GM10266 (cell line): Measurements from ENCODE around the gene ZNF865.

Experiments used
- DNase-seq: peaks from one replicate; pipeline ENCODE4 v3.0.0; 2012; ENCODE audit errors: extremely low spot score
- CTCF ChIP-seq: IDR thresholded peaks from 2 replicates; pipeline ENCODE4 v1.5.1; 2012; ENCODE audit warnings: mild to moderate bottlenecking, low read depth; ENCODE audit not compliant: control insufficient read depth, insufficient read depth; ENCODE audit errors: missing control alignments

Gene ZNF865

GRCh38 chr19:55603115-55603514, 2.3 kb upstream of the ZNF865 start:
- no peak for DNase-seq
- TF ChIP-seq CTCF: no peak

- DNase-seq: no peak
- no peak for TF ChIP-seq CTCF
Observed at GRCh38 chr19:55603581-55604292, 1.7 kb upstream of the ZNF865 start.

- no peak for TF ChIP-seq CTCF
- DNase-seq: peak; percentile 98
Observed at GRCh38 chr19:55605207-55605636, 225 bp upstream of the ZNF865 start.

GRCh38 chr19:55606471-55606787, 982 bp downstream of the ZNF865 start:
- no peak for DNase-seq
- TF ChIP-seq CTCF: no peak

GRCh38 chr19:55606817-55607216, 1.4 kb downstream of the ZNF865 start:
- no peak for TF ChIP-seq CTCF
- no peak for DNase-seq

GRCh38 chr19:55609326-55609725, 3.9 kb downstream of the ZNF865 start:
- DNase-seq: no peak
- no peak for TF ChIP-seq CTCF

- TF ChIP-seq CTCF: no peak
- no peak for DNase-seq
Observed at GRCh38 chr19:55611300-55611982, 6.0 kb downstream of the ZNF865 start.
